T-helper 2 cell treated with Interferon-gamma antibody and Interleukin-4, amounts not matched to agents 100 ng/mL and 5 ng/mL, for 36 hours (primary cell): ENCODE results near the gene OLIG1. TPM values are rescaled to one million over a fixed set of nuclear protein-coding genes. Genes with fewer than 3 reads are reported as not detected.

ENCODE experiments used
- intact Hi-C: fragments of 100-400 bp; cut with micrococcal nuclease; formaldehyde crosslinking; loops from one replicate; pipeline ENCODE4 v1.15.1; 2023
- total RNA-seq: library from RNA; stranded (reverse); gene quantifications from 2 replicates; pipeline ENCODE4 v1.2.3, GENCODE V29; 2022

Gene OLIG1
- total RNA-seq, 1 donor from 2014 or later: not detected

DNA sequence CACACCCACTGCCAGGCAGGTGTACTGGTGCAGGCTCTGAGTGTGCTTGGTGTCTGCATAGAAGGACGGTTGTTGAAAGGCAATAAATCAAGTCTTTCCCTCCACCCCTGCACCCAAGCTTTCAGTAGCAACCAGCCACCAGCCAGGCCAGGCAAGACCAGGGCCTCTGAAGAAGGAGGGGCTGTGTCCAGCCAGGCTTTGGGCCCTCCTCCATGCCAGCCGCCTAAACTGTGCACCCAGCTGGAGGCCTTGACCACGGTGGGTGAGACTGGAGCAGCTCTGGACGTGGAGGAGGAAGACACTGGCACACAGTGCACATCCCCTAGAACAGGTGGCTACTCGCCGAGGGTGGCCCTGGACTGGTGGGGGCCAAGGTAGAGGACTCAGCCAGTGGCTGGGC lies 39.3 kb upstream of the OLIG1 start:
- intact Hi-C loops: no loop called here

DNA sequence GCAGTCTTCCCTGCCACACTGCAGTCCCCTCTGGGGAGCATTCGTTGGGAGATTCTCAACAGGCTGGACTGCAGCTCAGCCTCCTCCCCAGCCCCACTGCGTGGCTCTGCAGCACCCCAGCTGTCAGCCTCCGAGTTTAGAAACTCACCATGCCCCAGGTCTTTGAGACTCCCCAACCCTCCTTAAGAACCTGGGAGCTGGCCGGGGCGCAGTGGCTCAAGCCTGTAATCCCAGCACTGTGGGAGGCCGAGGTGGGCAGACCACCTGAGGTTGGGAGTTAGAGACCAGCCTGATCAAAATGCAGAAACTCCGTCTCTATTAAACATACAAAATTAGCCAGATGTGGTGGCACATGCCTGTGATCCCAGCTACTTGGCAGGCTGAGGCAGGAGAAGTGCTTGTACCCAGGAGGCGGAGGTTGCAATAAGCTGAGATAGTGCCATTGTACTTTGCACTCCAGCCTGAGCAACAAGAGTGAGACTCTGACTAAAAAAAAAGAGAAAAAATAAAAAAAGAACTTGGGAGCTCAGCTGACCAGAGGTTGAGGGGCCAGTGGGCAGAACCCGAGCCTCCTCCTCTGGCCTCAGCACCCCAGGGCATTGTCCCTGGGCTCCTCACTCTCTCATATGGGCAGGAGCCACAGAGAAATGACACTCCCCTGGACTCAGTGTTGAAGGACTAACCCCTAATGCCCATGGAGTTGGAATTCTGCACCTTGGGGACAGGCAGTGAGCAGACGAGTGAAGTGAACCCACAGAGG lies 38.6 kb upstream of the OLIG1 start:
- intact Hi-C loops: no loop called here

- intact Hi-C loops: no loop called here
Measured at GRCh38 chr21:33032434-33033047, 37.4 kb upstream of the OLIG1 start.

DNA sequence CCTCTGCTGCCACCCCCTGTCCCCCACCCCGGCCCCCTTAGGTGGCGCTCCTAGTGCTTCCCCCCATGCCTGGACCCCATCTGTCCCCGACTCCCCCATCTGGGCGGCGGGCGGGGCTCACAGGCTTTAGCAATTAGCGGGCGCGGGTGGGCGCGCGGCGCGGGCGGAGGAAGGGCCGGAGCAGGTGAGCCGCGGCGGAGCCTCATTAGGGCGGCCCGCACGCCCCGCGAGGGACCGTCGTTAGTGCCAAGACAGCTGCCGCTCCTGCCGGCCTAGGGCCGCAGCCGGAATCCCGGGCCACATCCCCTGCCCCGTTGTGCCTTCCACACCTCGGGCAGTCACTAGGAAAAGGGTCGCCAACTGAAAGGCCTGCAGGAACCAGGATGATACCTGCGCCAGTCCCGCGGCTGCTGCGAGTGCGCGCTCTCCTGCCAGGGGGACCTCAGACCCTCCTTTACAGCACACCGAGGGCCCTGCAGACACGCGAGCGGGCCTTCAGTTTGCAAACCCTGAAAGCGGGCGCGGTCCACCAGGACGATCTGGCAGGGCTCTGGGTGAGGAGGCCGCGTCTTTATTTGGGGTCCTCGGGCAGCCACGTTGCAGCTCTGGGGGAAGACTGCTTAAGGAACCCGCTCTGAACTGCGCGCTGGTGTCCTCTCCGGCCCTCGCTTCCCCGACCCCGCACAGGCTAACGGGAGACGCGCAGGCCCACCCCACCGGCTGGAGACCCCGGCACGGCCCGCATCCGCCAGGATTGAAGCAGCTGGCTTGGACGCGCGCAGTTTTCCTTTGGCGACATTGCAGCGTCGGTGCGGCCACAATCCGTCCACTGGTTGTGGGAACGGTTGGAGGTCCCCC lies 36.6 kb upstream of the OLIG1 start:
- intact Hi-C loops: no loop called here

DNA sequence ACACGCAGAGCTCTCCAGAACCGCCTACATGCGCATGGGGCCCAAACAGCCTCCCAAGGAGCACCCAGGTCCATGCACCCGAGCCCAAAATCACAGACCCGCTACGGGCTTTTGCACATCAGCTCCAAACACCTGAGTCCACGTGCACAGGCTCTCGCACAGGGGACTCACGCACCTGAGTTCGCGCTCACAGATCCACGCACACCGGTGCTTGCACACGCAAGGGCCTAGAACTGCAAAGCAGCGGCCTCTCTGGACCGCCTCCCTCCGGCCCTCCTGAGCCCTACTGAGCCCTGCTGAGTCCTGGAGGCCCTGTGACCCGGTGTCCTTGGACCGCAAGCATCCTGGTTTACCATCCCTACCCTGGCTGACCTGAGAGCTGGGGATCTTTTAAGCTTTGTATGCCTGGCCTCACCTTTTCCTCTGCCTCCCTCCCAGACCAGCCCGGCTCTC lies 36.0 kb upstream of the OLIG1 start:
- intact Hi-C loops: no loop called here

GRCh38 chr21:33035147-33035546 lies 34.8 kb upstream of the OLIG1 start:
- intact Hi-C loops: no loop called here

DNA sequence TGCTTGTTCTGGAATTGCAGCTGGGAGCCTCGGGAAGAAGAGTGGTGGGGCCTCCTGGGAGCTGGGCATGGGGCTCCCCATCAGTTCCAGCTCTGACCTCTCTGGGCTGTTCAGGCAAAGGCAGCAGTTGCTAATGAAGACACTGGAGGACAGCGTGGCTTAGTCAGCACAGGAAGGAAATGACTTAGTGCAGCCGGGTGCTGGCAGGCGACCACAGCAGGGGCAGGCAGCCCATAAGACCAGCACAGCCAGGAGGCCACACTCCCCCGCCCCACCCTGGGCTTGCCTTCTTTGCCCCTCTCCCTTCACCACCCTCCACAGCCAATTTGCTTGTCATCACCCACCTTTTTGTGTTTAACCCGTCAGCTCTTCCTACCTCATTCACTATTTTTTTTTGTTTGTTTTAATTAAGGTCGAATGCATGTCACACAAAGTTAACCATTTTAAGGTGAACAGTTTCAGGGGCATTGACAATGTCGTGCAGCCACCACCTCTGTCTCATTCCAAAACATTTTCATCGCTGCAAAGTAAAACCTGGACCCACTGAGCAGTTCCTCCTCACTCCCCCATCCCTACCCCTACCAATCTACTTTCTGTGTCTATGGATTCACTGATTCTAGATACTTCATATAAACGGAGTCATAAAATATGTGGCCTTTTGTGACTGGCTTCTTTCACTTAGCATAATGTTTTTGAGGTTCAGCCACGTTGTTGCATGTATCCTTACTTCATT lies 33.3 kb upstream of the OLIG1 start:
- intact Hi-C loops: no loop called here

DNA sequence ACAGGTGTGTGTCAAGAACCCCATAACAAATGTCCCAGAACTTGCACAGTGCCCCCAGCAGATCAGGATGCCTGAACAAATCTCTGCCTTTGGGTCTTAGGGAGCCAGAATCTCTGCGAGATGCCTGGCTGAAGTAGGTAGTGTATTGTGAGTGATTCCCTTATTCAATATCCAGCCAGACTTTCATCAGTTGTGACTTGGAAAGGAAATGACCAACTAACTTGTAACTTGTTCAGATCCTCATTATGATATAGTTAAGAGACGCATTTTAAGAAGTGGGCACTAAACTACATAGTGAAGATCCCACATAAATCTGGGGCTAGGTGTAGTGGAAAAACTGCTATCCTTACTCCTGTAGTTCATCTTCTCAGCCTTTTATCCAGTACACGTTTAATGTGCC lies 32.4 kb upstream of the OLIG1 start:
- intact Hi-C loops: no loop called here

DNA sequence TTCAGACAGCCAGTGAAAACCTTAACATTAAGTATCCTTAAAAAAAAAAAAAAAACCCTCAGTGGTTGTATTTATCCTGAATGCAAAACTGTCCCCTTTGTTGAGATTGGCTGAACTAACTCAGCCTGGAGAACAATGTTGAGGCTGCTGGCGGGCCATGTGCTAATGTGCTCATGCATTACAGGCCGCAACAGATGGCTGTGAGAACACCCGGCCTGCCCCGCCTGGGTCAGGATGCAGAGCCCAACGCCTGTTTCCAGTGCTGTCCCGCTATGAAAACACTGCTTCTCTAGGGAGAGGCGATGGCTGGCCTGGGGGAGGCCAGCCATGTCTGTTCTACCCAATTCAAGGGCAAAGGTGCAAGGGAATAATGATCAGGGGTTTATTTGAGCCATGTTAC lies 30.4 kb upstream of the OLIG1 start:
- intact Hi-C loops: no loop called here

DNA sequence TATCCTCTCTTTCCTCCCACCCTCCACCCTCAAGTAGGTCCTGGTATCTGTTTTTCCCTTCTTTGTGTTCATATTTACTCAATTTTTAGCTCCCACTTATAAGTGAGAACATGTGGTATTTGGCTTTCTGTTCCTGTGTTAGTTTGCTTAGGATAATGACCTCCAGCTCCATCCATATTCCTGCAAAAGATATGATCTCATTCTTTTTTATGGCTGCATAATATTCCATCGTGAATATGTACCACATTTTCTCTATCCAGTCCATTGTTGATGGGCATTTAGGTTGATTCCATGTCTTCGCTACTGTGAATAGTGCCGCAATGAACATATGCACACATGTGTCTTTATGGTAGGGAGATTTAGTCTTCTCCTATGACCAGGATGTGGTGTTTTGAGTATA lies 29.7 kb upstream of the OLIG1 start:
- intact Hi-C loops: no loop called here

DNA sequence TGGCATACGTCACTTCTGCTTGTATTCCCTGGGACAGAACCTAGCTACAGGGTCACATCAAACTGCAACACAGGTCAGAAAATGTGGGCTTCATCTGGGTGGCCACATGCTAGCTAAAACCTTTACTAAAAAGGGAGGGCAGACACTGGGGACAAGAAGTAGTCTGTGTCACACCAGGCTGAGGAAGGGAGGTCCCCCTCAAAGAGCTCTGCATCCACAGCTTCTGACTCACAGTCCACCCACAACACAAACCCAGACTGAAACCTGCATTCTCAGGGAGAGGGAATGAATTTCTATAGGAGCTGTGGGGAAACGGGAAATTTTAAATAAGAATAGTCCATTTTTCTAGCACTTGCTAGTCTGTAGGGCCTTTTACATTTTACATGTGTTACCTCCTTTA lies 28.0 kb upstream of the OLIG1 start:
- intact Hi-C loops: no loop called here

- intact Hi-C loops: no loop called here
Measured at GRCh38 chr21:33042812-33043211, 27.1 kb upstream of the OLIG1 start.

GRCh38 chr21:33046455-33046854 lies 23.5 kb upstream of the OLIG1 start:
- intact Hi-C loops: no loop called here

GRCh38 chr21:33047231-33047630 lies 22.7 kb upstream of the OLIG1 start:
- intact Hi-C loops: no loop called here

DNA sequence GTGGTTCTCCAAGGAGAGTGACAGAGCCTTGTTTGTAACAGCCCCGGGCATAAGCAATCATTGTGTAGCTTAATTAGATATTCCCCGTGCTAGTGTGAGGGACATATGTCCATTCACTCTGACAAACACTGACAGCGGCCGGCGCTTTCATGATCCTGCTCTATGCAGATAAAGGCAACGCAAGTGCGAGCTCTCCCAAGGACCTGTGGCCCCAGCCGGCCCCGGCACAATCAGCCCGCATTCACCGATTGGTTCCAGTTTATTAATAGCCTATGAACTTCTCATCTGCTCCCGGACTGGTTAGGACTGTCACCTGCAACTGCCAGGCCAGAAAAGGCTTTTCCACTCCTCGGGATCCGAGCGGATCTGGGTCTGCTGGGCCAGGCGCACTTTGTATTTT lies 18.0 kb upstream of the OLIG1 start:
- intact Hi-C loops: no loop called here

DNA sequence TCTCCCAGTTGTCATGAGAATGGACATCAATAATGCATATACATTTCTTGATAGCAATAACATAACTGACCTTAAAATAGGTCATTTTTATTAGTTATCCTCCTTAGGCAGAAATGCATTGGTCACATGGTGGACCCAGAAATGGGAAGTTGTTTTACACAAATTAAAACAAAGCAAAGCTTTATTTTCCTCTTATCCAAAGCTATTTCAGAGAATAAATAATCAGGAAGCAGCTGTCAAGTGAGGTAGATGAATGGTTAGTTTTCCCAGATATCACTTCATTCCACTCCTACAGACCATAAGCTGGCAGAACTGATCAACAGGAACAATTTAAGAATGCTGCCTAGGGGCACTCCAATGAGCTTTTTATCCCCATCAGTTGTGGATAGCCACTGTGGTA lies 16.0 kb upstream of the OLIG1 start:
- intact Hi-C loops: no loop called here

DNA sequence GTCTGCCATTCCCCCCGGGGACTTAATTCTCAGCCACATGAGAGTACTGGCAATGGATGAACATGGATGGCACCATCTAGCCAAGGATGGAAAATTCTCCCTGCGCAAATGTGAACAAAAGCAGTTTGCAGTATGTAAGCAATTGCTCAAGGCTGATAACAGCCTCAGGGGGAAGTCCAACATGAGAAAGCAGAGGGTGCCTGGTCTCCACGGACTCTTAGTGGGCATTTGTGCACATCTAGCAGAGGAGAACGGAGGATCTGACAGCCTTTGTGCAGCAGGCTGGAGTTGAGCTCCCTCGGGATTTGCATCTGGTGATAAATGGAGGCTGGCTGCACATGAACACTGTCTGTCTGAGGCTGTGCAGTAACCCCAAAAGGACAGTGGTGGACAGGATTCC lies 13.9 kb upstream of the OLIG1 start:
- intact Hi-C loops: no loop called here

DNA sequence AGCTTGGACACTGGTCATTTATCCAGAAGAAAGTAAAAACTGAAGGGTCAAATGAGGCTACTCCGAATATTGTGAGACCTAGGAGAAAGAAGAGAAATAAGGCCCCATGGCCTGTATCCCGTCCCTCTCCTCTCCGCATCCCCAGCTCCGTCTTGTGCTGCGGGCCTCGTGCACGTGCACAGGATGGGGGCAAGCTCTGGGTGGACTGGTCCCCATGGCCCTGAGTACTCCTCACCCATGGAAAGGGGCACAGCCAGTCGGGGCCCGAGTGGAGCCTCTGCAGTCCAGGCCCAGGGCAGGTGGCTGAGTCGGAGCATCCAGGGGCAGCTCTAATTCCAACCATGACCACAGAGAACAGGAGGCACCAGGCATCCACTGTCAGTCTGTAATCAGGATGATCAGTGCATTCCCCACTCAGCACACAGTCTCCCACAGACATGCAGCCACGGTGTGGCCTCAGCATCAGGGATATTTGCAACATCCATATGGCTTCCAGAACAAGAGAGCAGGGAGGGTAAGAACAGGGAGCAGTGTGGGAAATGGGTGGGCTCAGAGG lies 12.5 kb upstream of the OLIG1 start:
- intact Hi-C loops: no loop called here

GRCh38 chr21:33058527-33058926 lies 11.4 kb upstream of the OLIG1 start:
- intact Hi-C loops: no loop called here

GRCh38 chr21:33058957-33059356 lies 11.0 kb upstream of the OLIG1 start:
- intact Hi-C loops: no loop called here

DNA sequence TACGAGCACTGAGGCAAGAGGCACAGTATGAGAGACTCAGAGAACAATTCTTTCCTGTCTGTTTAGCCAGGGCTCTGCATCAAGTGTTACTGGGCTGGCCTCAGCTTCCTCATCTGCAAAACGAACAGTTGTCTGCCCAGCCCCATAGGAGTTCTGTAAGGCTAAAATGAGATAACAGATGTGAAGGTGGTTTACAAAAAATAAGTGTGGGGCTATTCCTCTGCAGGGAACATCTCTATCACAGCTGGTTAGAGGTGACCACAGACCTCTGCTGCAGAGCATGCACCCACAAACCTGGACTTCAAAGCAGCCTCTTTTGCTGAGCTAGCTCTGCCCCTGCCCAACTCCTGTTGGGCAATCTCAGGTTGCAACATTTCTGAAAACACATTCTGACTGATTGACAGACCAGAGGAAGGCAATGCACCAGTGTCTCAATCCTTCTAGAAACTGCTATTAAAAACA lies 10.5 kb upstream of the OLIG1 start:
- intact Hi-C loops: no loop called here
